Vagina (tissue), 2 donors: ENCODE results near the gene ATP6V1D. TPM values are rescaled to one million over a fixed set of nuclear protein-coding genes. Genes with fewer than 3 reads are reported as not detected.
A peak's percentile ranks its signal among the peaks of the same experiment; 100 is the strongest.

Source experiments
- DNase-seq, 2 donors: peaks; one replicate each; pipeline ENCODE4 v3.0.0-alpha.2; 2017; ENCODE audit errors: extremely low spot score in 2 of 2
- H3K27ac ChIP-seq: fragments of 200-600 bp; sonication (generic); one replicate; pipeline ENCODE4 v1.5.1; 2019
- H3K27me3 ChIP-seq: fragments of 200-600 bp; sonication (generic); one replicate; pipeline ENCODE4 v1.5.1; 2019
- H3K36me3 ChIP-seq, 2 donors: fragments of 200-600 bp; sonication (generic); one replicate each; pipeline ENCODE4 v1.5.1; 2017 to 2019
- H3K4me1 ChIP-seq: fragments of 200-600 bp; sonication (generic); one replicate; pipeline ENCODE4 v1.5.1; 2019
- H3K4me3 ChIP-seq, 2 donors: fragments of 200-600 bp; sonication (generic); 1 replicate in 1 of 2; 2 replicates in 1 of 2; pipeline ENCODE4 v1.5.1; 2016 to 2019
- H3K9me3 ChIP-seq: fragments of 200-600 bp; sonication (generic); one replicate; pipeline ENCODE4 v1.5.1; 2019
- POLR2A ChIP-seq, 2 donors: fragments of 450-650 bp; IDR thresholded peaks; one replicate each; pipeline ENCODE4 v1.6.1; 2017; ENCODE audit warnings: antibody characterized with exemption in 2 of 2, mild to moderate bottlenecking in 2 of 2, moderate library complexity in 2 of 2
- POLR2AphosphoS5 ChIP-seq, 2 donors: sonication (generic); formaldehyde crosslinking; IDR thresholded peaks; one replicate each; pipeline ENCODE4 v1.9.0; 2017; ENCODE audit warnings: antibody characterized with exemption in 2 of 2, mild to moderate bottlenecking in 2 of 2, low read depth in 1 of 2; ENCODE audit not compliant: insufficient read depth in 1 of 2
- intact Hi-C: fragments of 100-400 bp; cut with DNase I; formaldehyde crosslinking; loops from one replicate; pipeline ENCODE4 v1.15.1; 2023
- total RNA-seq: library from RNA; depleted of rRNA; stranded (reverse); fragments of >200 nt; gene quantifications from one replicate; pipeline ENCODE4 v1.2.3, GENCODE V29; 2016
- TF ChIP-seq, protein P1 (sequence below), 3 experiments: fragments of 450-650 bp in 2 of 3; fragments of 200-600 bp in 1 of 3; sonication (generic) in 1 of 3; IDR thresholded peaks; one replicate each; pipeline ENCODE4 v1.5.1; 2017 to 2019; ENCODE audit warnings: antibody characterized with exemption in 3 of 3, mild to moderate bottlenecking in 2 of 3, moderate library complexity in 2 of 3

ATP6V1D gene
- total RNA-seq, 1 donor from 2014 or later, result 23.8 TPM

DNA sequence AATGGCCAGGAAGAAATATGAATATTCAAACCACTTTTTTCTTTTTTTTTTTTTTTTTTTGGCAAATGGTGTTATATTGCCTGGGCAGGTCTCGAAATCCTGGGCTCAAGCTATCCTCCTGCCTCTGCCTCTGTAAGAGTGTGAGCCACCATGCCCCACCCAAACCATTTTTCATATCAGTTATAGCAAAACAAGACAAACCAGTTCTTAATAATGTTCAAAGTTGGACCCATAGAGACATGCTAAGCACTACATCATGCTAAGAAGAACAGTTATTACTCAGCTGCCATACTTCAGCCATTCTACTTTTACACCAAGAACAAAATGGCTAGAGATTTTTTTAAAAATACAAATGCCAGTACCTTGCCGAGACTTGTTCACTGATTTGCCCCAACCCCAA lies 26.0 kb upstream of the ATP6V1D start:
- Histone ChIP-seq H3K36me3 (peaks cover 4 to 44% of the 10 kb centered on the region in 2 donors), H3K9me3 (no peaks in the 10 kb centered on the region), H3K4me3 (no peak overlapping the region), H3K27me3 (no peaks in the 10 kb centered on the region), H3K4me1 (no peaks in the 10 kb centered on the region), H3K27ac (no peak overlapping the region)
- no peak for DNase-seq
- TF ChIP-seq POLR2AphosphoS5 (IDR thresholded peaks at IDR 0.05; ENCODE audit: insufficient read depth in 1 of 2, low read depth in 1 of 2), result no peak
- TF ChIP-seq, protein P1, sequence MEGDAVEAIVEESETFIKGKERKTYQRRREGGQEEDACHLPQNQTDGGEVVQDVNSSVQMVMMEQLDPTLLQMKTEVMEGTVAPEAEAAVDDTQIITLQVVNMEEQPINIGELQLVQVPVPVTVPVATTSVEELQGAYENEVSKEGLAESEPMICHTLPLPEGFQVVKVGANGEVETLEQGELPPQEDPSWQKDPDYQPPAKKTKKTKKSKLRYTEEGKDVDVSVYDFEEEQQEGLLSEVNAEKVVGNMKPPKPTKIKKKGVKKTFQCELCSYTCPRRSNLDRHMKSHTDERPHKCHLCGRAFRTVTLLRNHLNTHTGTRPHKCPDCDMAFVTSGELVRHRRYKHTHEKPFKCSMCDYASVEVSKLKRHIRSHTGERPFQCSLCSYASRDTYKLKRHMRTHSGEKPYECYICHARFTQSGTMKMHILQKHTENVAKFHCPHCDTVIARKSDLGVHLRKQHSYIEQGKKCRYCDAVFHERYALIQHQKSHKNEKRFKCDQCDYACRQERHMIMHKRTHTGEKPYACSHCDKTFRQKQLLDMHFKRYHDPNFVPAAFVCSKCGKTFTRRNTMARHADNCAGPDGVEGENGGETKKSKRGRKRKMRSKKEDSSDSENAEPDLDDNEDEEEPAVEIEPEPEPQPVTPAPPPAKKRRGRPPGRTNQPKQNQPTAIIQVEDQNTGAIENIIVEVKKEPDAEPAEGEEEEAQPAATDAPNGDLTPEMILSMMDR (IDR thresholded peaks at IDR 0.05), result no peak
- no peak for TF ChIP-seq POLR2A (IDR thresholded peaks at IDR 0.05)
- intact Hi-C loops, result no loop called here

DNA sequence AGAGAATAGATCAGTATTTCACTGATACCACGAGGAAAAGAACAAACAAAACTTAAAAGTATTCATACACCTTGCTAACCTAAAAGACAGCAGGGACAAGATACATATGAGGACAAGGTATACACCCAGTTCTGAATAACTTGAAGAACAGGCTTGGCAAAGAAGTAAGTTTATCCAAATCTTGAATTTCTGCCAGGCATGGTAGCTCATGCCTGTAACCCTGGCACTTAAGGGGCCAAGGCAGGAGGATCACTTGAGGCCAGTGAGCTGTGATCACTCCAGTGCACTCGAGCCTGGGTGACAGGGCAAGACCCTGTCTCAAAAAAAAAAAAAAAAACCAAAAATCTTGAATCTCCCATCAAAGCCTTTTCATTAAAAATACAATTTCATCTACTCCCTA lies 25.5 kb upstream of the ATP6V1D start:
- no peaks in the 10 kb centered on the region for H3K9me3 ChIP-seq
- H3K4me3 ChIP-seq, result no peak overlapping the region
- H3K36me3 ChIP-seq, result peaks cover 4 to 49% of the 10 kb centered on the region in 2 donors
- no peak overlapping the region for H3K27ac ChIP-seq
- no peaks in the 10 kb centered on the region for H3K4me1 ChIP-seq
- no peak for DNase-seq
- intact Hi-C loops, result no loop called here
- no peaks in the 10 kb centered on the region for H3K27me3 ChIP-seq
- TF ChIP-seq, protein P1 (IDR thresholded peaks at IDR 0.05), result no peak
- peak in 1 of 2 donors; percentile 19 for TF ChIP-seq POLR2AphosphoS5 (IDR thresholded peaks at IDR 0.05; ENCODE audit: insufficient read depth in 1 of 2, low read depth in 1 of 2)

DNA sequence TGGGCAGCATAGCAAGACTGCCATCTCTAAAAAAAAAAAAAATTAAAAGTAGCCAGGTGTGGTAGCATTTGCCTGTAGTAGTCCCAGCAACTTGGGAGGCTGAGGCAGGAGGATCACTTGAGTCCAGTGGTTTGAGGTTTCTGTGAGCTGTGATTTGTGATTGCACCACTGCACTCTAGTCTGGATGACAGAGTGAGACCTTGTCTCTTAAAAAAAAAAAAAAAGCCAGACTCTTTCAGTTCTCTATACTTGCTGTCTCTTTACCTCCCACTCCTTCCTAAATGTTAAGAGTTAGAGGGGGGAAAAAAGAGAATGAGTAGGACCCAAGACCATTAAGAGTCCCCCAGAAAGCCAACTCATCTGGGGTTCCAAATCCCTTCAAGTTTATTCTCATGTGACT lies 18.3 kb upstream of the ATP6V1D start:
- Histone ChIP-seq H3K27me3 (no peaks in the 10 kb centered on the region), H3K27ac (no peak overlapping the region), H3K36me3 (peaks cover 2 to 87% of the 10 kb centered on the region in 2 donors), H3K9me3 (no peaks in the 10 kb centered on the region), H3K4me1 (no peaks in the 10 kb centered on the region), H3K4me3 (no peak overlapping the region)
- intact Hi-C loops, result no loop called here
- DNase-seq, result no peak
- TF ChIP-seq POLR2AphosphoS5 (IDR thresholded peaks at IDR 0.05; ENCODE audit: insufficient read depth in 1 of 2, low read depth in 1 of 2) (no peak), POLR2A (IDR thresholded peaks at IDR 0.05) (no peak)
- TF ChIP-seq, protein P1 (IDR thresholded peaks at IDR 0.05), result no peak

DNA sequence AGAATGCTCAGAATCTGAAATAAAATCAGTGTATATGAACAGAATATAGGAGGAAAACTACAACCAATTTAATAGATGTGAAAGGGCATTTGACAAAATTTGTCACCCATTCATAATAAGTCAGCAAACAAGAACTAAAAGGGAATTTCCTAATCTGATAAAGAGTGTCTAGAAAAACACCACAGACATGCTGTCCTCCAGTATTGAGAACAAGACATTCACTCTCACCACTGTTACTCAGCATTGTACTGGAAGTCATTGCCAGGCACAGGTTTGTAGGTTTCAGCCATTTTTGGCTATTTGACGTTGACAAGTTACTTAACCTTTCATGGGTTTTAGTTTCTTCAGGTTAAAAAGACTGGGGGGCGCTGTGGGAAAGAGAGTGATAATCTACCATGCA lies 13.7 kb upstream of the ATP6V1D start:
- H3K4me1 ChIP-seq, result no peaks in the 10 kb centered on the region
- TF ChIP-seq POLR2A (IDR thresholded peaks at IDR 0.05) (no peak), POLR2AphosphoS5 (IDR thresholded peaks at IDR 0.05; ENCODE audit: insufficient read depth in 1 of 2, low read depth in 1 of 2) (no peak)
- TF ChIP-seq, protein P1 (IDR thresholded peaks at IDR 0.05), result no peak
- no peak for DNase-seq
- intact Hi-C loops, result no loop called here
- no peak overlapping the region for H3K4me3 ChIP-seq
- H3K9me3 ChIP-seq, result no peaks in the 10 kb centered on the region
- no peaks in the 10 kb centered on the region for H3K27me3 ChIP-seq
- H3K36me3 ChIP-seq, result peaks cover 0 to 75% of the 10 kb centered on the region in 2 donors
- H3K27ac ChIP-seq, result no peak overlapping the region

DNA sequence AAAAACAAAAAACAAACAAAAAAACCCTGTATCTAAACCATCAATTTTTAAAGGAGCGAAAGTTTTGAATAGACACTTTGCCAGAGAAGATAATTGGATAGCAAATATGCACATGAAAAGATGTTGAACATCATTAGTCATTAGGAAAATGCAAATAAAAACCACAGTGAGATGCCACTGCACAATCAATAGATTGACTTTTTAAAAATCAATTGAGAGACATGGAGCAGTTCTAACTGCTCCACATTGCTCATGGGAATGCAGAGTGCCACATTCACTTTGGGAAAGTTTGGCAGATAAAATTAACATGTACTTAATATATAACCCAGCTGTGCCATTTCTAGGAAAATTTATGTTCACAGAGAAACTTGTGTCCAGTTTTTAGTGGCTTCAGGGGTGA lies 13.2 kb upstream of the ATP6V1D start:
- no peaks in the 10 kb centered on the region for H3K27me3 ChIP-seq
- H3K9me3 ChIP-seq, result no peaks in the 10 kb centered on the region
- no peak for DNase-seq
- no peak overlapping the region for H3K4me3 ChIP-seq
- no peak for TF ChIP-seq POLR2A (IDR thresholded peaks at IDR 0.05)
- TF ChIP-seq POLR2AphosphoS5 (IDR thresholded peaks at IDR 0.05; ENCODE audit: insufficient read depth in 1 of 2, low read depth in 1 of 2), result no peak
- TF ChIP-seq, protein P1 (IDR thresholded peaks at IDR 0.05), result no peak
- no peaks in the 10 kb centered on the region for H3K4me1 ChIP-seq
- peaks cover 0 to 75% of the 10 kb centered on the region in 2 donors for H3K36me3 ChIP-seq
- intact Hi-C loops, result no loop called here
- H3K27ac ChIP-seq, result no peak overlapping the region
